ENCODE data around the gene DHX58.
A peak's percentile ranks its signal among the peaks of the same experiment; 100 is the strongest.

Gene DHX58

DNA sequence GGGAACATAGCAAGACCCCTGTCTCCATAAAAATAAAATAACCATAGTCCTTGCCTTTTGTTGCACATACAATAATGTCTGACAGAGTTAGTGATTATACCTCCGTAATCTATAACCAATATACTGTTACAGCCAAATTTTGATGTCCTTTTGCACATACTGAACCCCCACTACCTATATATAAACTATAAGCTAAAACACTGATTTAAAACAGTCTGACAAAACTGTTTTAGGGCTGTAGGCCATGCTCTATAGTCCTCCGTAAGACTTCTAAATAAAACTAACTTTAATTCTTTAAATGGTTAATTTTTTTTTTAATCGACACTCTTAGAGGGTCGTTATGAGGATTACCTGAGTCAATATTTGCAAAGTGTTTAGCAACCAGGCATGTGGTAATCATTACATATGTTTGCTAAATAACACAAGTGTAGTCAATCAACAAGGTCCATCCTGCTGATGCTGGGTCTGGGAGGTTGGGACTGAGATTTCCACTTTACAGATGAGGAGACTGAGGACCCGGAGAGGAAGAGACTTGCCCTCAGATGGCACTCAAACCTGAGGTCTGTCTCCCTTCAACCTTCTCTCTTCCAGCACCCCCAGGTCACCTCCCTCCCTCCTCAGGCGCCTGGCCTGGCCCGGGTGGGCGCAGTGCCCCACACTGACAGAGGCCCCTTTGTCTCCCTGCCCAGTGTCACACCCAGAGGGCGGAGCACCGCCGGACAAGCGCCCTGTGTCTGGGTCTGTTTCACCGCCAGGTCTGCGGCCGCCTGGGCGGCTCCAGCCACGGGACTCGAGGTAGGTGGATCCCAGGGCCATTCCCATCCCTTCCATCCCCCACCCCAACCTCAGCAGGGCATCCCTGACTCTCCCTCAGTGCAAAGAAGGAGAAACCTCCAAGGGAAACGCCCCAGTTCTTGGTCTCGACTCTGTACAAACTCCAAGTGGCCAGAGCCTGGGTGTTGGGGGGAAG lies 24.5 kb downstream of the DHX58 start:
- DNase-seq (ENCODE audit: low read depth in 1 of 2, low spot score in 1 of 2), result no peak

- no peak for DNase-seq (ENCODE audit: low read depth in 1 of 2, low spot score in 1 of 2)
Measured at GRCh38 chr17:42087042-42087701, 25.3 kb downstream of the DHX58 start.

DNA sequence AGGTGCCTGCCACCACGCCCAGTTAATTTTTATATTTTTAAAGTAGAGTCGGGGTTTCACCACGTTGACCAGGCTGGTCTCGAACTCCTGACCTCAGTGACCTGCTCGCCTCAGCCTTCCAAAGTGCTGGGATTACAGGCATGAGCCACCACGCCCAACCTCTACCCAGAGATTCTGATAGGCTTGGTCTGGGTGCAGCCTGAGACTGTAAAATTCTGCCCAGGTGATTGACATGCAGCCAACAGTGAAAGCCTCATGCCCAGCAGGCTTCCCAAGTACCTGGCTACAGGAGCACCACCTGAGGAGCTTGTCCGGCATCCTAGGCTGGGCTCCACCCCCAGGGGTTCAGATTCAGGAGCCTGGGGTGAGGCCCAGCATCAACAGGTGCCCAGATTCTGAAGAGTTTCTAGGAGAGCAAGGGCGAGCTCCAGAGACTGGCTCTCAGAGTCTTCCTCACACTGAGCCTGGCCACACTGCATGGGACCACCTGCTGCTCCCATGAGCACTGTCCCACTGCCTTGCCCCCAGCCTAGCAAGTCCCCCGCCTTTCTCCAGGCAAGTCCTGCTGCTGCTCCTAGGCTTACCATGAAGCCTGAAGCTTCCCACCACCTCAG lies 30.9 kb downstream of the DHX58 start:
- DNase-seq (ENCODE audit: low read depth in 1 of 2, low spot score in 1 of 2), result no peak

DNA sequence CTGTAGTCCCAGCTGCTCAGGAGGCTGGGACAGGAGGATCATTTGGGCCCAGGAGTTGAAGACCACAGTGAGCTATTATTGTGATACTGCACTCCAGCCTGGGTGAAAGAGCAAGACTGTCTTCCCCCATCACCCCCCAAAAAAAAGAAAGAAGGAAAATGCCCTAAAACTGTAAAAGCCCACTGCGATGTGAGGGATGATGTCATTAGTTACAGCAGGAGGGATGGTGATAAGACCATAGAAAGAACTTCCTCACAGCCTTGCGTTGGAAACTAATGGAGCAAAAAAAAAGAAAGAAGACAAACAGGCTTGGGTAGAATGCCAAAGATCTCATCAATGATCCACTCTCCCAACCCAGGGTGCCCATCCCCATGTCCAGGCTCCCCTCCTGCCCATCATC lies 33.0 kb downstream of the DHX58 start:
- no peak for DNase-seq (ENCODE audit: low read depth in 1 of 2, low spot score in 1 of 2)

- DNase-seq (ENCODE audit: low read depth in 1 of 2, low spot score in 1 of 2), result no peak
Measured at GRCh38 chr17:42078396-42079043, 34.0 kb downstream of the DHX58 start.

- no peak for DNase-seq (ENCODE audit: low read depth in 1 of 2, low spot score in 1 of 2)
Measured at GRCh38 chr17:42077755-42078154, 34.8 kb downstream of the DHX58 start.

DNA sequence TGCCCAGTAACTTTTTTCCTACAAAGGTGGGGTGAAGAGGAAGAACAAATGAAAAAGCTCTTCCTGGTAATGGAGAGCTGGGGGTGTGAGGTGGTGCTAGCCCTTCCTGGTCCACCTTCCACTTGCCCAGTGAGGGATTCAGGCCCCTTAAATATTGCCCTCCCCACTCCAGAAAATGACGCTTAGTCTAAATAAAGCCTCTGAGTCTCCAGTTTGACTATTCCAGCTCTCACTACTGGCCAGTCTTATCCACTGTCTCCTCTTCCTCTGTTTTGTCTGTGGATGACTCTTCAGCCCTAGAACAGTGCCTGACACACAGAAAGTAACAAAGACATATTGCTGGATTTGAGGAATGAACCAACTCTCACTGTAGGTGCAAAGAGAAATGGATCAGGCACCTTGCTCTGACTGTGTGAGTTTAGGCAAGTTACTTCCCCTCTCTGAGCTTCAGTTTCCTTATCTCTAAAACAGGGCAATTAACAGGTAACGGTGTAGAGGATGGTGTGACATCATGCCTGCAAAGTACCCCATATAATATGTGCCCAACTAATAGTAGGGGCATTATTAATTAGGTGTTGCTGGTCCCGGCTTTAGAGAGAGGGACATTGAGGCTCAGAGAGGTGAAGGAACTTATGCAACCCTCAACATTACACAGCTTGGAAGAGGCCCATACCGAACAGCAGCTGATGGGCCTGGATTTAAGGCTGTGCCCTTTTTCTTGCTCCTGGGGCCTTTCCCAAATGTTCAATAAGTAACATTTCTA lies 35.5 kb downstream of the DHX58 start:
- DNase-seq (ENCODE audit: low read depth in 1 of 2, low spot score in 1 of 2), result no peak

DNA sequence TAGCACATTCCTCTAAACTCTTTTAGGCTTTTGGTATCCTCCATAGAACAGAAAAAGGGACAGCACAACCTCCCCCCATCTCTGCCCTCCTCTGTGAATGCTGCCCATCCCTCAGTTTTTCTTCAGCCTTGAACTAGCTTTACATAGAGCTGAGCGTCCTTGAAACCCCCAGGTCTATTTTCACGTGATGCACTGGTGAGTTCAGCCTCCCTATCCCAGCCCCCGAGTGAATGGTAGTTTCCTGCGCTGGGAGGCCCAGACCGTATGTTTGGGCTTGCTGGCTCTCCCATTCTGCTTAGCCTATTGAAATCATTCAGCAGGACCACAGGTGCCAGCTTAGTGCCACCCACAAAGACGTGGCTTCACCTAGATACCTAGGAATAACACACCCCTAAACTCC lies 36.7 kb downstream of the DHX58 start:
- no peak for DNase-seq (ENCODE audit: low read depth in 1 of 2, low spot score in 1 of 2)

DNA sequence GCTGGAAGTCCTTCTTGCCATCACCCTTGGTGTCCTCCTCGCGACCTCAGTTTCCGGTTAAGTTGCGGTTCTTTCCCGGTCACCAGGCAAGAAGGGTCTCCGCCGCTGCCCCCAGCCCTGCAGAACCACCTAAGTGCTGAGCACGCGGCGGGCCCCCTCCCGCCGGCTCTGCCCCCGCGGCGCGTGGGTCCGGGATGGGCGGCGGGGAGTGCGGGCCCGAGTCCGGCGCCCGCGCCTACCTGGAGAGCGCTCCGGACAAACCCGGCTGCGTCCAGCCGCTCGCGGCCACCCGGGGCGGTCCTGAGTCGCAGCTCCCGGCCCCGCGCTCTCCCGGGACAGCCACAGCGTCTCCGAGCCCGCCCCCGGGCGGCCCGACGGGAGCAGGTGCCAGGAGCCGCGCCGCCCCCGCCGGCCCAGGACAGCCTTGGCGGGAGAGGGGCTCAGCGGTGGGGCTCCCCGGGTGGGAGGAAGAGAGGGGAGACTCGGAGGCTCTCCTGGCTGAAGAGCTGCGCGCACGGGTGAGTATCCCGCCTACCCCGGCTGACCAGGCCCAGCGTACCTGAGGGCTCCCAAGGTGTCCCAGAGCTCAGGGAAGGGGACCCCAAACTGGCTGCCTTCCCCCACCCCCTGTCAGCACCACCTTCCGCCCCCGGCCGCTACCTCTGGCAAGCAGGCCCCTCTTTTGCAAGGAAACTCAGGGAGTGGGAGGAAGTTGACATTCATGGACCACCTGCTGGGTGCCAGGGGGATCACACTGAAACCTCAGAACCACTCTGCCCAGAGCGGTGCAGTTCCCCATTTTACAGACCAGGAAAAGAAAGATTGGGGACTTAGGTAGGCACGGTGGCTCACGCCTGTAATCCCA lies 40.0 kb downstream of the DHX58 start:
- no peak for DNase-seq (ENCODE audit: low read depth in 1 of 2, low spot score in 1 of 2)

GRCh38 chr17:42071810-42072209 lies 40.7 kb downstream of the DHX58 start:
- DNase-seq (ENCODE audit: low read depth in 1 of 2, low spot score in 1 of 2), result no peak

GRCh38 chr17:42068979-42069378 lies 43.5 kb downstream of the DHX58 start:
- no peak for DNase-seq (ENCODE audit: low read depth in 1 of 2, low spot score in 1 of 2)

GRCh38 chr17:42067371-42068091 lies 45.0 kb downstream of the DHX58 start:
- DNase-seq (ENCODE audit: low read depth in 1 of 2, low spot score in 1 of 2), result peak; percentile 53 to 64

GRCh38 chr17:42065201-42065600 lies 47.3 kb downstream of the DHX58 start:
- no peak for DNase-seq (ENCODE audit: low read depth in 1 of 2, low spot score in 1 of 2)

DNA sequence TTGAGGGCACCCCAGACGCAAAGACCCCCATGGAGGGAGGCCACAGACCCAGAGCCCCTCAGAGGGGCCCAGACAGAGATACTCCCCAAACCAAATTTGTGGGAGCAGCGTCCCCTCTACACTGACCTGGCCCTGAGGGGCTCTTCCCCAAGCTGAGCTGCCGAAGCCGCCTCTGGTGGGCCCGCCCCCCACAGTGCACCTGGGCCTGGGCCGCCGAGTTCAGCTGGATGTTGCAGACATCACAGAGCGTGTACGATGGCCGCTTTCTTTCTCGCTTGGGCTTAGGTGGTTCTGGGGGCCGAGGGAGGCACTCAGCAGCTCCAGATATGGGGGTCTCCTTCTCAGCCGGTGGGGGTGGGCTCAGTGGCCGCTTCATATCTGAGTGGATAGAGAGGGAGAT lies 49.8 kb downstream of the DHX58 start:
- DNase-seq (ENCODE audit: low read depth in 1 of 2, low spot score in 1 of 2), result no peak

- DNase-seq (ENCODE audit: low read depth in 1 of 2, low spot score in 1 of 2), result no peak
Measured at GRCh38 chr17:42061646-42062487, 50.6 kb downstream of the DHX58 start.

DNA sequence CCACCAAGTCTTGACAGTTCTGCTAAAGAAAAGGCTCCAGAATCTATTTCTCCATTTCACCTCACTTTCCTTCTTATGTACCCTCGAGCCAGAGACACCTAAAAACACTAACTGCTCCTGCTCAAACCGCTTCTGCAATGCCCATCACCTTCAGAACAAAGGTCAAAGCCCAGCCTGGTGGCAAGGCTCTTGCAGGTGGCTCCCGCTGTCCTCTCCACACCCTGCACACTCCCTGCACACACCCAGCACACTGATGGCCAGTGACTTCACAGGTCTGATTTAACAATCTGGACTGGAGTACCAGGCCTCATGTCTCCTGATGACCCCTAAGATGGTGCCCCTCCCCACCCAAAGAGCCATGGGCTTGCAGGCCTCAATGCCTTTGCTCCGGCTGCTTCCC lies 52.3 kb downstream of the DHX58 start:
- DNase-seq (ENCODE audit: low read depth in 1 of 2, low spot score in 1 of 2), result no peak

- no peak for DNase-seq (ENCODE audit: low read depth in 1 of 2, low spot score in 1 of 2)
Measured at GRCh38 chr17:42059815-42060214, 52.7 kb downstream of the DHX58 start.

GRCh38 chr17:42058063-42058462 lies 54.5 kb downstream of the DHX58 start:
- no peak for DNase-seq (ENCODE audit: low read depth in 1 of 2, low spot score in 1 of 2)
